KG1 (cell line): ENCODE measurements around the gene SYNDIG1.

Source experiments
- DNase-seq: peaks from one replicate; lab custom pipeline; 2025; lab: John Stamatoyannopoulos, UW

SYNDIG1 gene

DNA sequence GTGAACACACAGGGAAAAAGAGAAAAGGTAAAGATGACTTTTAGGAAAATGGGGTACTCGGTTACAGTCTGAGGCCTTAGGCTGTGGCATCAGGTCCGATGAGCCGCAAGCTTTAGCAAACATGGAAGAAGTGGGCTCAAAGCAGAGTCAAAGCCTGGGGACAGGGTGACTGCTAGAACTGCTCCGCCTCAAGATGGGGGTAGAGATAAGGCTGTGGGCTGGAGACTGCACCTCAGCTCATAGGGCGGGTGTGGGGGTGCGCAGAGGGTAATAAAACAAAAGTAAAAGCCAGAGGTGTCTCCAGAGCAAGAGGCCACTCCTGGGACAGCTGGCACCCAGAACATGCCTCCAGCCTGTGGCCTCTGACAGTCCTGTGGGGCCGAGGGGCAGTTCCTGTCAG, 21.3 kb upstream of the SYNDIG1 start:
- DNase-seq: no peak

GRCh38 chr20:24449026-24449720, 20.3 kb upstream of the SYNDIG1 start:
- DNase-seq: no peak

DNA sequence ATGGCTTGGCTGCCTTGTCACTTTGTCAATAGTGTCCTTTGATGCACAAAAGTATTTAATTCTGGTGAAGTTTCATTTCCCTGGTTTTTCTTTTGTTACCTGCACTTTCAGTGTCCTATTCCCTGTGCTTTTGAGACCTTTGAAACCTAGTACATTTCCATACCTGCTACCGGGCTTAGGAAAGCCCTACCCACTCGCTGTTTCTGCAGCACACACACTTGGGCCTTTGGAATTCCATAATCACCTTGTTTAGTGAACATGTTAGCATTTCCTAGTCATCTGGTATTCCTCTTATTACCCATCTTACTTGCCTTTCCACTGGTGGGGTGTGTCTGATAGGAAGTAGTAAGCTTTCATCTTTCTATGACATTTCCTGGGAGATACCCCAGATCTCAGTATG, 19.3 kb upstream of the SYNDIG1 start:
- no peak for DNase-seq

GRCh38 chr20:24450624-24451376, 18.6 kb upstream of the SYNDIG1 start:
- DNase-seq: no peak

DNA sequence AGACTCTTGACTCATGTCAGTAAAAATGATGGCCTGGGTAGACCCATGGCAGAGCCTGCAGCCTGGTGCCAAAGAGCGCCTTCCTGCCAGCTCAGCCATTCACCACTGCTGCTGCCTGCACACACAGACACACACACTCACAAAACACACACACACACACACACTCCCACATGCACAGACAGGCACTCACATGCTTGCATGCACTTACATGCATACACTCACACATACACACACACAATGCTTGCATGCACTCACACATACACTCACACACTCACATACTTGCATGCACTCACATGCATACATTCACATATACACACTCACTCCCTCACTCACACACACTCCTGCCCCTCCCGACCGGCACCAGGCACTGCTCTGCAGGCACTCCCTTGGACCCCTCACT, 18.0 kb upstream of the SYNDIG1 start:
- no peak for DNase-seq

GRCh38 chr20:24452016-24452415, 17.4 kb upstream of the SYNDIG1 start:
- no peak for DNase-seq

DNA sequence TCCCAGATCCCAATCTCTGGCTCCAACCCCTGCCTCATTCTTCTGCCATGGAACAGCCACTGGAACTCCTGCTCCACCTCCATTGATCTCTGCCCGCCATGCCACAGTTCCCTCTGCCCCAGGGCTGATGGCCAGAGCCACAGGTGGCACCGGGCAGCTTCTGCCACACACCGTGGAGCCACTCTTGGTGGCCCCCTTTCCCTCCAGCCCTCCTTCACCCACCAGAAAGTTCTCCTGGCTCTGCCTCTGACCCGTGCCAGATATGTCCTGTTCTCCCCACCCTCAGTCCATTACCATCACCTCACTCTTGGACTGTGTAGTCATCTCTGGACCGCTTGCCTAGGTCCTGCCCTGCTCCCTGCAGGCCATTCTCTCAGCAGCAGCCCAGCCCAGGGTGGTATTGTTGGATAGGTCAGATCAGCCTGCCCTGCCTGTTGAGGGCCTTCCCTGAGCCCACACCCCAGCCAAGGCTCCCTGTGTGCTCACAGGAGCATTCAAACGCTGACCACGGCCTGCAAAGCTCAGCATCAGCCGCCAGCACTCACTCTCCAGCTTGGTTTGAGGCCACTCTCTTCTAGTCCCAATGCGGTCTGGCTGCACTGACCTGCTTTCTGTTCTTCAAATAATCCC, 16.8 kb upstream of the SYNDIG1 start:
- no peak for DNase-seq

- DNase-seq: no peak
Measured at GRCh38 chr20:24453869-24454268, 15.6 kb upstream of the SYNDIG1 start.

DNA sequence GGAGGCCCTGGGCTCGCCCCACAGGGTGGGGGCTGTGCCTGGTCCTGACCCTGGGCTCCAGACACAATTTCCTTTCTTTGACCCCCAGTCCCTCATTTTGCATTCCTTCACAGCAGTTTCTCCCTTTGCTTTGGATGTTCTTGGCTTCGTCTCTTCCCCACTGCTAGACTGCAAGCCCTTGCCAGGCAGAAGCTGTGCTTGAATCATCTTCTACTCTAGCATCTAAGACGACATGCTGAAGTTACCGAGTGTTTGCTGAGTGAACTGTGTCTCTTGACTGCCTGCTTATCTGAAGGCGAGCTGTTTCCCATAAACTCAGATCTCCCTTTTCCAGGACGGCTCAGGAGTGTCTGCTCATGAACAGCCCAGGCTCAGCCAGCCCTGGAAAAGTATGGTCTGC, 14.3 kb upstream of the SYNDIG1 start:
- no peak for DNase-seq

DNA sequence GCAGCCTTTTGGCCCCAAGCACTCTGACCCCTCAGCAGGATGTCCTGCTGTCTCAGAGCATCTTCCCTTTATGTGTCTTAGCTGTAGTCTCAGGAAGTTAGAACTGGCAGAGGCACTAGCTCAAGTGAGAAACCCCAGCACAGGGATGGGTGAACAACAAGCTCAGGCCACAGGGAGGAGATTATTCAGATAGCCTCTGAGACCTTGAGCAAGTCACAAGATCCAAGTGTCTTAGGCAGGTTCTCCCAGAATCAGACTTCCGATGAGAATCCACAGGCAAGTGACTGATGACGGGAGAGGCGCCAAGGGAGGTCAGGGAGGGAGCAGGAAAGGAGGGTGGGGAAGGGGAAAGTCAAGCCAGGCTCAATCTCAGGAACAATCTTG, 13.0 kb upstream of the SYNDIG1 start:
- no peak for DNase-seq

GRCh38 chr20:24458436-24458835, 11.0 kb upstream of the SYNDIG1 start:
- DNase-seq: no peak

DNA sequence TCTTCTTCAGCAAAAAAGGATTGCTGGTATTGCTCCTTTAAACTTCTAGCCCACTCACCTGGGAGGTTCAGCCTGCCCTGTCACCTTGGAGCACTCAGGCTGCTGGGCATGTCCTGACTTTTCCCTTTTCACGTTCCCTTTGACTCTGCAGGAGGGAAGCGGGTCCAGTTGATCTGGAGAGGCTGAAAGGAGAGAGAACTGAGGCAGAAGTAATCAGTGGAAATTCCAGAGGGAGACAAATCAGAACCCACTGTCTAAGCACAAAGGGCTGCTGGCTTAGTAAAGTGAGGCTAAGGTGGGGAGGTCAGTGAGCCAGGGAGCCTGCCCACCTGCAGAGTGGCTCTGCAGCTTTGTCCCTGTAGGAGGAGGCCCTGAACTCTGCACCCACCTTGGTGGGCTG, 9.7 kb upstream of the SYNDIG1 start:
- no peak for DNase-seq

- no peak for DNase-seq
Measured at GRCh38 chr20:24460712-24461111, 8.7 kb upstream of the SYNDIG1 start.

DNA sequence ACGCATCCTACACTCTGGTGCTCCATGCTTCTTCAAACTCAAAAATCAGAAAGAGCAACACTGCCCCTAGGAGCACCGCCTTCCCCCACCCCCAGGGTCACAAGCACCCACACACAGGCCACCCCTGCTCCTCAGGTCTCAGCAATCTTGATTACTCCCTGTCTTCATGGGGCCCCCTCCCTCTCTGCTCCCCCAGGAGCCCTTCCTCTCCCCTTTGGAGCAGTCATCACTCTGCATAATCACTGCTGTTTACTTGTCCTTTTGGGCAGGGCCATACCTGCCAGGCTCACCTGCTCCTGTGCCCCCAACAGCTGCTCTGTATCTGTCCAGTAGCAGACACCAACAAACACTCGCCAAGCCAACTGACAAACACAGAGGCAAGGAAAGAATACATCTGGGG, 7.6 kb upstream of the SYNDIG1 start:
- DNase-seq: no peak

- DNase-seq: no peak
Measured at GRCh38 chr20:24462460-24463010, 6.9 kb upstream of the SYNDIG1 start.

GRCh38 chr20:24465159-24465558, 4.3 kb upstream of the SYNDIG1 start:
- no peak for DNase-seq

DNA sequence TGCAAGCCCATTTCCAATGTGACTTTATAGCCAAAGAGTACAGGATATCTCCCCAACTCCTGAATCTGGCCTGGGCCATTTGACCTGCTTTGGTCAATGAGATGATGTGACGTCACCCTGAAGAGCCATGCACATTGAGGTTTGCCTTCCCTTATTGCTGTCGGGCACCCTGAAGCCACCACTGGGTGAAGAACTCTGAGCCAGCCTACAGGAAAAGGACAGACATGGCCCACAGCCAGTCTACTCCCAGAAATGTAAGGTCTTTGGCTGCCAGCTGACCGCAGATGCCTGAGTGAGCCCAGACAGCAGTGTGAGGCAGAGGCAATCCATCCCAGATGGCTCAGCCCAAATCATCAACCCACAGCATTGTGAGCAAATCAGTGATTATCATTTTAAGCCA, 3.7 kb upstream of the SYNDIG1 start:
- no peak for DNase-seq

DNA sequence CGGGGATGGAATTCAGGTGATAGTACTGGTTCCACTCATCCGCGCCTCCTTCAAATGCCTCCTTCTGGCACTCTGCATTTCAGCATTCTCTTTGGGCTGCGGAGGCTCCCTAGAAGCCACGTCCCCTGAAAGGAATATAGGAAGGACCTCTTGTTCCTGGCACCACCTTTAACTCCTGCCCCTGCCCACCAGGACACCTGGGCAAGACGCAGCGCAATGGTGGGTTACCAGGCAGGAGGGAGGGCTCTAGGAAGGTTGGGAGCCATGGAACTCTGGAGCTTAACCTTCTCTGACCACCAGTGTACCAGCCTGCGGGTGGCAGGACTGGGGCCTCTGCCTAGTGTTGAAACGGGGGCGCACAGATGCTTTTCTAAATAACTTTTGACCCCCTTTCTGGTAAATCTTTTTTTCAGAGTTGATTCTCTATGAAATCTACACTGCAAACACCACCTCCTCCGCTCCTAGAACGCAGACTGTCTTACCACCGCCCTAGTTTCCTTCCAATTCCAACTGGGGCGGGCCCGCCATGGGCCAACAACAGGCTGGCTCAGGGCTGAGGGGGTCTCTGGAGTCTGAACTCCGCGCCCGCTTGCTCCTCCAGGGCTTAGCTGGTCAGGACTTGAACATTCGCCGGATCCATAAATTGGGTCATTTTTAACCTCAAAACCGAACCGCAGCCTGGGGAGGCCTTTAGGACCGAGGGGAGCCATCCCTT, 871 bp upstream of the SYNDIG1 start:
- DNase-seq: no peak

DNA sequence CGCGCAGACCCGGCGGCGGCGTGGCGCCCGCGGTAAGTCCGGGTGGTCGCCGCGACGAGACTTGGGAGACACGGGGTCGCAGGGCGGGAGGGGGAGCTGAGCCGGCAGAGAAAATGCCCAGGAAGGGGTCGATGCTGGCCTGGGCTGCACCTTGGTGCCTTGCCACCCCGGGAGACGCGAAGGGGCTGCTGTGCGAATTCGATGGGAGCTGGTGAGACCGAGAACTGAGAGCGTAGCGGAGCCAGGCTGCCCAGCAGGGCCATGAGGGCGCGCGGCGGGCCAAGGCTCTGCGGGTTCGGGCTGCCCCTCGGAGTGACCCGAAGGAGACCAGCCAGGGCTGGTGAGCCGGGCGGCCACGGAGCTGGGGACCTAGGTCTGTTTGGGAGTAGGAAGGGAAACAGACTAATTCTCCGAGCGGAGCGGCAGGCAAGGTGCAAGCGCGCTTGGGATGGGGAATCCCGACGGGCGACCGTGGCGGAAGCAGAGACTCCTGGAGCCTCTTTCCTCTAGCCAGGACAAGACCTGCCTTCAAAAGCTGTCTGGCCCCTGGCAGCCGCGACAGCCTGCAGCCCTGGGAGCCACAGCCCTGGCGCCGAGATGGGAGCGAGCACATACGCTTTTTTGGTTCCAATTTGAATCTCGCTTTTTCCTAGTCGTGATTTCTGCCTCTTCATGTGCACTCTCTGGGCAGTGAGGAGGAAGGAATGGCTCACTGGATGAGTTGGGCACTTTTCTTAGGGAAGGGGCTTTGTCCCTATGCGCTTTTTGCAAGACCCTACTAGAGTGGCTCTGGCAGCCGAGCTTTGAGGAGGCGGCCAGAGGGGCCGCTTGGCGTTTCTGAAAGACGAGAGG, 691 bp downstream of the SYNDIG1 start:
- DNase-seq: no peak

GRCh38 chr20:24470746-24471582, 1.5 kb downstream of the SYNDIG1 start:
- no peak for DNase-seq

DNA sequence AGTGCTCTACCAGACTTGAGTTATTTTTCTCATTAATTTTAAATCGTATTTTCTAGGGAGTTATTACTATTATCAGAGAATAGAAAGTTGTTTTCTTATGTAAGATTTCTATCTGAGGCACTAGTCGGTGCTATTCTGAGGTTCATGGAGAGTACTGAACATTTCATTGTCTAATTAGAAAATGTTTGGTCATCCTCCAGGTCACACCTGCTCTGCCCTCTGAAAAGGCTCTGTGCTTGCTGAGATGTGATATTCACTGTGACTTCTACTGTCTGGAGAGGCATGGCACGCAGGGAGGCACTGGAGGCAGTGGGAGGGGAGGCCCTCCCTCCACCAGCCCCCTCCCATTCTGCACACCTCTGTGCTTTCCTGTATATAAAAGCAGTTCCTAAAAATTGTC, 3.0 kb downstream of the SYNDIG1 start:
- no peak for DNase-seq
